T1000 (cell line): ENCODE data around the gene ANGPTL4.
A peak's percentile ranks its signal among the peaks of the same experiment; 100 is the strongest.
"Not testable (repeated sequence)": the region's sequence is repeated elsewhere in the genome, so short reads cannot be mapped to it uniquely, and the experiment has no call there.

Experiments used
- DNase-seq: peaks from one replicate; lab custom pipeline; 2025; ENCODE audit warnings: mixed read lengths; lab: John Stamatoyannopoulos, UW

The ANGPTL4 gene

DNA sequence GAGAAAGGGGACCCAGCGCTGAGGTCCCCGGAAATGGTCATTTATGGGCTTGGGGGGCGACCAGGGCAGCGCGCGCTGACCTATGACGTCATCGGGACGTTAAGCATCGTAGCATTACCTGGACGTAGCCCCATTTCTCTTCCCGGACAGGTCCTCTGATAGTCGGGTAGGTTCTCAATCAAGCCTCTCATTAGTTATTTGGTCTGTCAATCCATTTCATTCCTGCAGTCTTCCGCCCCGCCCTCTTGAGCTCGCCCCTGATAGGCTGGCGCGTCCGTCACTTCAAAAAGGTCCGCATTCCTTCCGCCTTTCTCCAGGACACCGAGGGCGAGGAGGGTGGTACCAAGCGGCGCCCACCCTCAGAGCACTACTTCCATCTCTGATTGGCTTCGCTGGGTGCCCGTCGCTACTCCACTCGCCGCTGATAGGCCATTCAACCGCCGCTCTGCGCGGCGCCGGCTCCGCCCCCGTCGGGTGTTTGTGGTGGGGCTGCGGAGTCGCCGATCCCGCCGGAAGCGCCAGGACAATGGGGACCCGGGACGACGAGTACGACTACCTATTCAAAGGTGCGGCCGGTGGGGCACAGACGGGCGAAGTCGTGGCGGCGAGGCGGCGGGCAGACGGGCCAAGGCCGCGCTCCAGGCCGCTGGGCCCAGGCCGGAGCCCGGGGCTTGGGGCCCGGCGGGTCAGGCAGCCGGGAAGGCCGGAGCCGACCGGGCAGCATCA, 26.1 kb downstream of the ANGPTL4 start, which contains the start of gene RAB11B:
Gene RAB11B (plus strand): TSS at position 470 of the 726 bp plus-strand sequence. CDS start 57 bp downstream, at position 527.
- DNase-seq, result peak; percentile 98

DNA sequence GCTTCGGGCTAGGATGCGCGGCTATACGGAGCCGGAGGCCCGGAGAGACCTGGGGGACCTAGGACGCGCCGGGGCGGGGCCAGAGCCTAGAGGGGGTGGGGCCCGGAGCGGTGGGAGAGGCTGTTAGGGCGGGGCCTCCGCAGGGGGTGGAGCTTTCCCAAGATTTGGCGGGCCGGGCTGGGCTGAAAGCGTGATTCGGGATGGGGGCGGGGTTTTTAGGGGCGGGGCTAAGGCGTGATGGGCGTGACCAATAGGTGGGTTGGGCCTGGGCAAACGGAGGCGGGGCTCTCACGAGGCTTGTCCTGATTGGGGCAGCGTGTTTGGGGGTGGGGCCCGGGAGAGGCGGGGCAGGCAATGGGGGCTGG, 26.6 kb downstream of the ANGPTL4 start:
- DNase-seq, result peak; percentile 93

DNA sequence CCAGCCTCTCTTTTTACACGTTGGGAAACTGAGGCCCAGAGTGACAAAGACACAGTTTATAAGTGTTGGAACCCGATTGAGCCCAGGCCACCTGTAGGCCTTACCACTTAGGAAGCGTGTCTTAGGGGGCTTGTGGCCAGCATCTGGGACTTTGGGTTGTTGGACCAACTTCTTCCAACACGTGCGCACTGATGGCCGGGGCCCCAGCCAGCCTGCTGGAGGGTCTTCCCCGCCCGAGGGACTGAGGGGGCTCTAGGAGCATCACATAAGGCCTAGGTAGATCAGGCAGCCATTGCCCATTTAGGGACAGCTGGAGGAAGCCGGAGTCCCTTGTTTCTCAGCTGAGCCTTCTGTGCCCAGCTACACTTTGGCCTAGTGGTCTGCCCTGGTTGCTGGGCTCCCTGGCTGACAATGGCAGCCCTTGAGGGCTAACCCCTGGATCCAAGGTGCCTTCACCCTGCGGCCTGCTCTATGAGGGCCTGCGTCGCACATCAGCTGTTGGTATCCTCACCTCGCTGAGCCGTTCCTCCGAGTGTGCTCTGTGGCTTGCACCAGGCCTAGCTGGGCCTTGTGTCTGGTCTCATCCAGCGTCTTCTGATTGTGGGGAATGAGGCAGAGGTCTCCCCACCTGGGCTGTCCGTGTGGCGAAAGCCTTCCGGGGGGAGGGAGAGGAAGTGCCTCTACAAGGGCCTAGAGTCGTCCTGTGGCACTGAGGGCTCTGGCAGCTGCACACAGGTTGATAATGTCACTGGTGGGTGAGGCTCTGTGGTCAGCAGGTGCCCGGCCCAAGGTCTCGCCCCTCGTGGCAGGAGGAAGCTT, 27.5 kb downstream of the ANGPTL4 start:
- DNase-seq, result no peak

DNA sequence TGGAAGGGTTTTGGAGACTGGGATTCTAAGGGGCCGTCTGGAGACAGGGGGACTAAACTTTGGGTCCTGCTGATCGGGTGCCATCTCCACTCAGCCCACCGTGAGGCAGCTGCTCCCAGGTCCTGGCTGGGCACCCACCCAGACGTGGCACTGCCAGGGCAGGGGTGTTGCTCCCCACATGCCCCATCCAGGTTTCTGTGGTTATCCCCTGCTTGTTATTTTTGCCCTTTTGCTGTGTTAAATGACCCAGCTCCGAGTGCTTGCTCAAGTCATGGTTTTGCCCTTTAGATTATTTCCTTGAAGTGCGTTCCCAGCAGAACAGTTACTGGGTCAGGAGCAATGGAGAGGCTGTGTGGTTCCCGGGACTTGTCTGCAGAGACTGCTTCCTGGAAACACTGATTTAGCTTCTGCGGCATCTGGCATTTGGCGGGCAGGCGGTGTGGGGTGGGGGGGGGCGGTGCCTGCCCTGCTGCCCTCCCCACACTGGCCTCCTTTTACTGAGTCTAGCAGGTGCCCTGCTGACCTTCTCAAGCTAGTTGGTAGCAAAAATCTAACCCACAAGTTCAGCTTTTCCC, 28.1 kb downstream of the ANGPTL4 start:
- DNase-seq, result no peak

DNA sequence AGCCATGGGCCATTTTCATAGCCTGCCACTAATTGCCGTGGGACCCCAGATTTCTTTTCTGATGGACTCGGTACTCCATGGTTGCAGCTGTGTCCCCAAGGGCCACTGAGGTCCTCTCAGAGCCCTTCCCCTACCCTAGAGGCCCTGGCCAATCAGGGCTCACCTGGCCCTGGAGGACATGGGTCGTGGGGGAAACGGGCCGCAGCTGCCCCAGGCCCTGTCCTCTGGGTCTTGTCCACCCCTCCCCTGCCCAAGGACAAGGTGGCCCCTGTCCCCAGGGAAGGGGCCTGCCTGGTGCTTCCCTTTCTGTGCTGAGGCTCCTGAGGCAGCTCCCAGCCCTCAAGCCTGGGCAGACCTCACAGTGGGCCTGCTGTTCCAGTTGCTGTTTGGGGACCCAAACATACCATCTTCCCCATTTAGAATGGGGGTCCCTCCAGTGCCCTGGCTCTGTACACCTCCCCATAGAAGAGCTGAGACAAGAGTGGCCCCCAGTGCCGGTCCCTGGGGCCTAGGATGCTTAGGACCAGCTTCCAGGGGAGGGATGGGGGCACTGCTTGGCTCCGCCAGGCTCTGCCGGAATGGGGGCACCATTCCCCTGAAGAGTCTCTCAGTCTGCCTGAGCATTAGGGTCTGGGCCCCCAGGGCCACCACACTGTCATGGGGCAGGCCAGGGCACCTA, 29.4 kb downstream of the ANGPTL4 start:
- DNase-seq, result no peak

DNA sequence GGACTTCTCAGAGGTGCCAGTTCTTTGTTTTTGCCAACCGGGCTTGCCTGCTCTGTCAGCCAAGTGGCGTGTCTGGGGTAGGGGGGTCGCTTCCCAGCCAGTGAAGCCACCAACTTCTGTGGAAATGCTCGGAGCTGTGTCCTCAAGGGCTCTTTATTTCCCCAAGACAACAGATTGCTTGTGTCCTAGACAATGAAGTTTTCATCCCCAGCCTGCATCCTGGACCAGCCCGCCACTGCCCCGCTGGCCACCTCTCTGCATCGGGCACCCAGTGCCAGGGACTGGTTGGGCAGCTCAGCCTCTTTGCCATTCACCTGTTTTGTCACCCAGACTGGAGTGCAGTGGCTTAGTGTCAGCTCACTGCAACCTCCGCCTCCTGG, 29.9 kb downstream of the ANGPTL4 start:
- no peak for DNase-seq

DNA sequence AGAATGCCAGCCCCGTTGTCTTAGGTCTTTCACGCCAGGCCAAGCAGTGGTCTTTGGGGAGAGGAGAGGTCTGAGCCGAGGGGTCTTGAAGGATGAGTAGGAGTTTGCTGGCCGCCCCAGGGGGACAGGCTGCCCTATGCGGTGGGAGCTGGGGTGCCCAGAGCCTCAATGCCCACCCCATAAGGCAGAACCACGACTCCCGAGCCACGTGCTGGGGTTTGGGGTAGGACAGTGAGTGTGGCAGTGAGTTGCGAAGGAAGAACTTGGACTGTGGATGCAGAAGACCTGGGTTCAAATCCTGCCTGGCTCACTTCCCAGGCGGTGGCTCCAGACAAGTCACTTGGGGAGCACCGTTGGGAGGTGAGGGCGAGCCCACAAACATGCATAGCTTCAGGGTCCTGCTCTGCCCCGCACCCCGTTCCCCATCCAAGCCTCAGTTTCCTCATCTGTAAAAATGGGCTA, 31.7 kb downstream of the ANGPTL4 start:
- no peak for DNase-seq

DNA sequence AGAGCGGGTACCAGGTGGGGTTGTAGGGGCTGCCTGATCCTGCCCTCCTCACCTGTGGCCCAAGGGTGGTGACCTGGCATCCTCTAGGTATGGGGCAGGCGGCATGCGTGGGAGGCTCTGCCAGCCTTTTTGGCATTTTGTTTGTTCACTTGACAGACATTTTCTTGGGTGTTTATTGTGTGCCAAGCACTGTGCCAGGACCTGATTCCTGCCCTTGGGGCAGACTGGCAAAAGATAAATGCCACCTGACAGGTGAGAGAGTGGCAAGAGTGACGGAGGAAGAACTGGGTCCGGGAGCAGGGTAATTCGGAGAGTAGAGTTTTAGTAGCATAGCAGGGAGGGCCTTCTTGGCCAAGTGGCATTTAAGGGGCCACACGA, 32.2 kb downstream of the ANGPTL4 start:
- no peak for DNase-seq

DNA sequence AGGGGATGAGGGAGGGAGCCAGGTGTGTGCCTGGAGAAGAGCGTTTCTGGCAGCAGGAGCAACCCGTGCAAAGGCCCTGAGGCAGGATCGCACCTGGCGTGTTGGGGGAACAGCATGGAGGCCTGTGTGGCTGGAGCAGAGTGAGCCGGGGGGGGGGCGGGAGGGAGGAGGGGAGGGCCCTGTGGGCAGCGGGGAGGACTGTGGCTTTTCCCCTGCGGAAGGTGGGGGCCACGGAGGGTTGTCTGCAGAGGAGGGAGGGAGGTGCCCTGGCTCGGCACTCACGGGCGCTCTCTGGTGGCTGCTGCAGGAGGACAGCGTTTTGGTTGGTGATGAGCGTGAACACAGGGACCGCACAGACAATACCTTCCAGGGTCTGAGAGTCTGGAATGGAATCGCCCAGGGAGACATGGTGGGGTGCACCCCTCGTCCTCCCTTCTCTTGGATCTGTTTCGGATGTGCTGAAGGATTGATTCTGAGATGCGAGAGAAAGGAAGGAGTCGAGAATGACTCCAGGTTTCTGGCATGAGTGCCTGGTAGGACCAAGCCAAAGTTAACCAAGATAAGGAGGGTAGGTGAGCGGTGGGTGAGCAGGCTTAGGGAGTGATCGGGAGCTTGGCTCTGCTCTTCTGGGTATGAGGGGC, 32.7 kb downstream of the ANGPTL4 start:
- no peak for DNase-seq

DNA sequence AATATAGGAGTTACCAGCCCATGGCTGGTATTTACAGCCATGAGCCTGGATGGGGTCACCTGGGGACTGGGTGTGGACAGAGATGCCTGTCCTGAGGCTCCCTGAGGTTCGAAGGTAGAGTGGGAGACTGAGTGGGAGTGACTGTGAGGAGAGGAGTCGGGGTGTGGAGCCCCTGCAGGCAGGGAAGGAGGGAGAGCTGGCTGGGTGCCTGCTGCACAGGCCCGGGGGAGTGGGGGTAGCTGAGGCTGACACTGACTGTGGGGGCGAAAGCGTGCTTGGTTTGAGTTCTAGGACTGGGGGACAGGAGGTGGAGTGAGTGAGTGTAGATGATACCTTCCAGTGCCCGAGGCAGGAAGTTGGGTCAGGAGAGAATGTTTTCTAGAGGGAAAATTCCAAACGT, 33.3 kb downstream of the ANGPTL4 start:
- DNase-seq, result no peak

DNA sequence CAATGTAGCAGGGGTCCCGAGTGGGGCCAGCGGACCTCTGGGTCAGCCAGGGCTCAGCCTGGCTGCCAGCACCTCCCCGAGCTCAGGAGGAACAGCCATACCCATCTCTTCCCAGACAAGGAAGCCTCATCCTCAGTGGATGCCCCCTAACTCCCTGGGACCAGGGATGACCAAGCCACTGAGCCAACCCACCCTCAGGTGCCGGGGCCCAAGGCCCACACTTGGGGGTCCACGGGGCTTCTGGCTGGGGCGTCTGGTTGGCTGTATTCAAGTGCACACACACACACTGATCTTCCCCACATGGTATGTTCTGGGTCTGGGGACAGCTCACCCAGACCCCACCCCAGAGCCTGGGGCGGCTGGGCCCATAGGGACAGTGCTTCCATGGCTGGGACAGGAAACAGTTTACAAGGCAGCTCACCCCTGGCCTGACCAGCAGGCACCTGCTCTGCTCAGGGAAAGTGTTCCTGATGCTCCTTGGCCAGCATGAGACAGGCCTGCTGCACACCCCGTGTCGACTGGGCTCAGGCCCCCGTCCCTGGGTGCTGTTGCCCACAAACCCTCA, 33.9 kb downstream of the ANGPTL4 start:
- DNase-seq, result no peak

DNA sequence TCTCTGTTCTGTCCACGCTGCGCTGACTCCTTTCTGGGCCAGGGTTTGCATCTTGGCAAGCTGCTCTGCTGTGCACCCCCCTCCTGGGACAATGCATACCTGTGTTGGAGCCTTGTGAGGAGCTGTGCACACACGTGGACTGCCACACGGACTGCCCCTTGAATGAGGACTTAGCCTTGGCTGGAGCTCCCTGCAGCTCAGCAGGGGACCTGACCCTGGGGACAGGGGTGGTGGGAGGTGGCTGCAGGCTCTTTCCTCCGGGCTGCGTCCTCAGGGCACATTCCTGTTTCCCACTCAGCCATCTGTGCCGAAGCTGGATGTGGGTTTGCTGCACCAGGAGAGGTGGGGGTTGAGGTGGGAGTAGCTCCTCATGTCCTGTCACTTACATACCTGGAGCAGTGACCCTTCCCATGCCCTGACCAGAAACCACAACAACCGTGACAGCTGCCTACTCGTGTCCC, 34.4 kb downstream of the ANGPTL4 start:
- no peak for DNase-seq

DNA sequence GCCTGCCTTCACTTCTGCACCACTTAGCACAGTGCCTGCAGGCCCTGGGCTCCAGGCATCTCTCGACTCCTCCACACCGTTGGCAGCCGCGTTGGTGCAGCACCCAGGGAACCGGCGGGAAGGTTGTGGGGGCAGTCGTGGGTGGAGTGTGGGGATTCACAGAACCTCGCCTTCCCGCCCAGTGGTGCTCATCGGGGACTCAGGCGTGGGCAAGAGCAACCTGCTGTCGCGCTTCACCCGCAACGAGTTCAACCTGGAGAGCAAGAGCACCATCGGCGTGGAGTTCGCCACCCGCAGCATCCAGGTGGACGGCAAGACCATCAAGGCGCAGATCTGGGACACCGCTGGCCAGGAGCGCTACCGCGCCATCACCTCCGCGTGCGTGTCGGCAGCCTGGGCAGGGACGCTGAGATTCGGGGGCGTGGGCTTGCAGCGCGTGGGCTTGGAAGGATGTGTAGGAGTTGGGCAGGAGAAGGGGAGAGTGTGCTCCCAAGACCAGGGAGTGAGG, 35.8 kb downstream of the ANGPTL4 start:
- DNase-seq, result no peak

DNA sequence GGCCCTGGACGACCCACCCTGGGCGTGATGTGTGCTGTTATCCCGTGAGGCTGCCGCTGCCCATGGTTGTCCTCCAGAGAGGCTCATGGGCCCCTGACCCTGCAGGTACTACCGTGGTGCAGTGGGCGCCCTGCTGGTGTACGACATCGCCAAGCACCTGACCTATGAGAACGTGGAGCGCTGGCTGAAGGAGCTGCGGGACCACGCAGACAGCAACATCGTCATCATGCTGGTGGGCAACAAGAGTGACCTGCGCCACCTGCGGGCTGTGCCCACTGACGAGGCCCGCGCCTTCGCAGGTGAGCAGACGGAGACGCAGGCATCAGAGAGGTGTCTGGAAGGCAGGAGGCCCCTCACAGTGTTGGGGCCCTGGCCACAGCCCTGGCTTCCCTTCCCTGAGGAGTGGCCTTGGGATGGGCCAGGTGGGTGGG, 38.0 kb downstream of the ANGPTL4 start:
- no peak for DNase-seq

DNA sequence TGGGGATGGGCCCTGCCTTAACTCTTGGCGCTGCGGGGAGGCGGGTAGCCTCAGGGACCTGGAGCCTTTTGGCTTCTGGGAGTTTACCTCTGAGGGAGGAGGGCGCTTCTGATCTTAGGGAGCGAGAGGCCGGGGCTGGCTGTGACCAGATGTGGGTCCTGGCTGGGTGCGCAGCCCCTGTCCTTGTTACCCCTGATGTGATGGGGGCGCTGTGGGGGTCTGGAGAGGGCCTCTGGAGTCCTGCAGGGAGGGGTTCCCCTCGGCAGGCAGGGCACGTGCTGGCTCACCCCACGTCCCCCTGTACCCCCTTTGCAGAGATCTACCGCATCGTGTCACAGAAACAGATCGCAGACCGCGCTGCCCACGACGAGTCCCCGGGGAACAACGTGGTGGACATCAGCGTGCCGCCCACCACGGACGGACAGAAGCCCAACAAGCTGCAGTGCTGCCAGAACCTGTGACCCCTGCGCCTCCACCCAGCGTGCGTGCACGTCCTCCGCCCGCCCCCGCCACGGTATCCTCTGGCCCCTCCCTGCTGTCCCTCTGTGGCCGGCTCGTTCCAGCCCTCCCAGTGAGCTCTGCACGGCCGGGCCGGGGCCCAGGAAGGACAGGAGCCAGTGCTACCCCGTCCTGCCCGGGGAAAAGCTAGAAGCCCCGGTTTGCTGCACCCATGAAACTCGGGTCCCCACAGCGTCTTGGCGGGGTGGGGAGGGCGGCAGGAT, 39.3 kb downstream of the ANGPTL4 start:
- DNase-seq, result no peak

DNA sequence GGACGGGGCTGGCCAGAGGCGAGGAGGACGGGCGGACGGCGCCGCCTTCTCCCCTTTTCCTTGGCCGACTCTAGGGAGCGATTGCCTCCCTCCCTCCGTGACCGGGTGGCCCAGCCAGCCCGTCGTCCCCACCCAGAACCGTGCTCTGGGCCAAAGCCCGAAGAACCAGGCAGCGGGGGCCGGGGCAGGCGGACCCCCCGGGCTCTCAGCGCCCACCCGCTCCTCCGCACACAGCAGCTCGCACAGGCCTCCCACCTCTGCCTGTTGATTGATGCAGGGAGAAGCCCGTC, 39.8 kb downstream of the ANGPTL4 start:
- no peak for DNase-seq

DNA sequence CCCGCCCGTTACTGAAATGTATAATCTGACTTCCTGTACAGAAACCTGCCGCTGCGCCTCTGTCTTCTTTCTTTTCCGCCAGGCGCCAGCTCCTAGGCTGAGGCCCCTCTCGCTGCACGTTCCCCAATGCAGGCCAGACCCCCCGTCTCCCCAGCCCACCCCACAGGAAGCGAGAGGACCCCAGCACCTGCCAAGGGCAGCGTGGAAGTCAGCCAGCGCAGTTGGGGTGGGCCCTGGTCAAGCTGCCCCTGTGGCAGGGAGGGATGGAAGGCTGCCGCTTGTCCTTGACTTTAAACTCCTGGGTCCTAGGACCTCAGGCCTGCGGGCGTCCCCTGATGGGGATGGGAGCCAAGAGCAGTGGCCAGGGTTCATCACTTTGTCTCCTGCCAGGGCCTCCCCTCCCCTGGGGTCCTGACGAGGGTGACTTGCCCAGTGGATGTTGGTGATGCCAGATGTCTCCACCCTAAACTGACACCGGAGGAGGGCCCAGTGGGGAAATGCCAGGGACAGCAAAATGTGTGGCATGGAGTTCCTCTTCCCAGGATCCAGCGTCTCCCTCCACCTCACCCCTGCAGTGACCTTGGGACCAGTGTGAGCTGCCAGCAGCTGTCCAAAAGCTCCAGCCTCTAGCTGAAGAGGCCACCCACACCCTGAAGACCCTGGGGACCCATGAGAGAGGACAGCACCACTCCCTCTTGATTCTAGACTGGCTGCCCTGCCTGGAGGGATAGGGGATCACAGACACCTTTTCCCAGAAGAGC, 40.6 kb downstream of the ANGPTL4 start:
- no peak for DNase-seq

DNA sequence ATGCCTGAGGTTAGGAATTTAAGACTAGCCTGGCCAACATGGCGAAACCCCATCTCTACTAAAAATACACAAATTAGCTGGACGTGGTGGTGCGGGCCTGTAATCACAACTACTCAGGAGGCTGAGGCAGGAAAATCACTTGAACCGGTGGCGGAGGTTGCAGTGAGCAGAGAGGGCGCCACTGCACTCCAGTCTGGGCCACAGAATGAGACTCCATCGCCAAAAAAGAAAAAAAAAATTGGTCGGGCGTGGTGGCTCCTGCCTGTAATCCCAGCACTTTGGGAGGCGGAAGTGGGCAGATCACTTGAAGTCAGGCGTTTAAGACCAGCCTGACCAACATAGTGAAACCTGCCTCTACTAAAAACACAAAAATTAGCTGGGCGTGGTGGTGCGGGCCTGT, 46.8 kb downstream of the ANGPTL4 start:
- DNase-seq, result not testable (repeated sequence)

DNA sequence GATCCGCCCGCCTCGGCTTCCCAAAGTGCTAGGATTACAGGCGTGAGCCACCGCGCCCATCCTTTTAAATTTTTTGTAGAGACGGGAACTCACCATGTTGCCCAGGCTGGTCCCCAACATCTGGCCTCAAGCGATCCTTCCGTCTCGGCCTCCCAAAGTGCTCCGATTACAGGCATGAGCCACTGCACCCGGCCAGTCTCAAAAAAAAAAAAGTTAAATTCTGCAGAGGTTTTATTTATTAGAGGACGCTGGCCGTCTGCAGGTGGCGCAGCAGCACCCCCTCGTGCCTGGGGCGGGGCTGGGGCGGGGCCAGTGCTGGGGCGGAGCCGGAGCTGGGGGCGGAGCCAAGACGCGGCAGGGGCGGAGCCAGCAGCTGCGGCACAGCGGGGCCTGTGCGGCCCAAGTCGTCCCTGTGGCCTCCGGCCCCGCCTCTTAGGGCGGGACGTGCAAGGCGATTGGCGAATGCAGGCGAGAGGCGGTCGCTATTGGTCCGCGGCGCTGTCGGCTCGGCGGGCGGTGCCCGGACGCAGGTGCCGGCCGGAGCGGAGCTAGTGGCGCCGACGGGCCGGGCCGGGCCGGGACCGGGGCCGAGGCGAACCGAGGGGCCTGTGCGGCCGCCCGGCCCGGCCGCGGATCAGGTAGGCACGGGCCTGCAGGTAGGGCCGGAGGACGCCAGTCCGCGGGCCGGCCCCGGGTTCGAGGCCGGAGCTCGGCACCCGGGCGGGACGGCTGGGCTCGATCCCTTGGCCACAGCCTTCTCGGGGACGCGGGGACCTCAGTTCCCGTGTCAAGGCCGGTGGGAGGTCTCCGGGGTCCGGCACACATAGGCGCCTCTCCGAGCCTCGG, 49.1 kb downstream of the ANGPTL4 start, which contains the start of gene MARCHF2:
Gene MARCHF2 (plus strand): TSS at position 523 of the 846 bp plus-strand sequence. CDS start 8,536 bp downstream, outside the sequence.
- peak; percentile 95 for DNase-seq
